ENCODE results near the gene IL19. TPM values are rescaled to one million over a fixed set of nuclear protein-coding genes. Genes with fewer than 3 reads are reported as not detected.

Gene IL19
- total and polyA plus RNA-seq, 3 experiments from 2014 or later = not detected

- Mint-ChIP-seq H3K27ac (peak overlapping the region; percentile 85 to 99 (median 96)), H3K4me3 (peak overlapping the region in 4 of 7 donors; percentile 6 to 73 (median 44)), H3K36me3 (no peaks in the 10 kb centered on the region), H3K27me3 (peaks cover 0 to 2% of the 10 kb centered on the region in 2 donors), H3K4me1 (peaks cover 56 to 77% (median 77%) of the 10 kb centered on the region in 3 donors), H3K9me3 (no peaks in the 10 kb centered on the region)
- ChIA-PET POLR2A (no interaction called here), CTCF (interaction anchor here (0.6 to 11.8 kb wide), 5 partner anchors 9 to 119 kb away, joined by 3 to 232 read pairs (median 7); partner anchors contain the start of gene FCMR)
- peak overlapping the region; percentile 5 for H3K27ac ChIP-seq (ENCODE audit: low read depth, low read length)
- H3K4me1 ChIP-seq (ENCODE audit: insufficient read depth, low read length) = peaks cover 56% of the 10 kb centered on the region
- no peak for DNase-seq
- no peaks in the 10 kb centered on the region for H3K27me3 ChIP-seq (ENCODE audit: insufficient read depth, low read length, poor library complexity, severe bottlenecking)
- no peak overlapping the region for H3K4me3 ChIP-seq (ENCODE audit: low read length)
- H3K36me3 ChIP-seq (ENCODE audit: insufficient read depth, low read length) = no peaks in the 10 kb centered on the region
- no peaks in the 10 kb centered on the region for H3K9me3 ChIP-seq (ENCODE audit: low read length)
These were observed 31.8 kb downstream of the IL19 start for GRCh38 chr1:206802401-206802800.

- peaks cover 0 to 2% of the 10 kb centered on the region in 2 donors for H3K27me3 Mint-ChIP-seq
- H3K27ac Mint-ChIP-seq = peak overlapping the region; percentile 85 to 99 (median 96)
- Histone ChIP-seq H3K27me3 (ENCODE audit: insufficient read depth, low read length, poor library complexity, severe bottlenecking) (no peaks in the 10 kb centered on the region), H3K4me3 (ENCODE audit: low read length) (no peak overlapping the region), H3K4me1 (ENCODE audit: insufficient read depth, low read length) (peaks cover 55% of the 10 kb centered on the region), H3K36me3 (ENCODE audit: insufficient read depth, low read length) (no peaks in the 10 kb centered on the region), H3K27ac (ENCODE audit: low read depth, low read length) (peak overlapping the region; percentile 41), H3K9me3 (ENCODE audit: low read length) (no peaks in the 10 kb centered on the region)
- H3K4me1 Mint-ChIP-seq = peaks cover 56 to 74% (median 73%) of the 10 kb centered on the region in 3 donors
- ChIA-PET POLR2A (interaction anchor here (0.6 to 2.6 kb wide), 14 partner anchors 11 to 119 kb away, joined by 3 to 13 read pairs (median 4); partner anchors contain the start of gene FCMR), CTCF (interaction anchor here (0.7 to 11.8 kb wide), 13 partner anchors 8 to 172 kb away, joined by 3 to 232 read pairs (median 4); partner anchors contain the start of gene FCMR)
- H3K4me3 Mint-ChIP-seq = peak overlapping the region; percentile 2 to 73 (median 27)
- peak; percentile 63 to 94 (median 91) for DNase-seq
- H3K9me3 Mint-ChIP-seq = no peaks in the 10 kb centered on the region
- H3K36me3 Mint-ChIP-seq = no peaks in the 10 kb centered on the region
These were observed 32.7 kb downstream of the IL19 start for GRCh38 chr1:206803221-206803730.

DNA sequence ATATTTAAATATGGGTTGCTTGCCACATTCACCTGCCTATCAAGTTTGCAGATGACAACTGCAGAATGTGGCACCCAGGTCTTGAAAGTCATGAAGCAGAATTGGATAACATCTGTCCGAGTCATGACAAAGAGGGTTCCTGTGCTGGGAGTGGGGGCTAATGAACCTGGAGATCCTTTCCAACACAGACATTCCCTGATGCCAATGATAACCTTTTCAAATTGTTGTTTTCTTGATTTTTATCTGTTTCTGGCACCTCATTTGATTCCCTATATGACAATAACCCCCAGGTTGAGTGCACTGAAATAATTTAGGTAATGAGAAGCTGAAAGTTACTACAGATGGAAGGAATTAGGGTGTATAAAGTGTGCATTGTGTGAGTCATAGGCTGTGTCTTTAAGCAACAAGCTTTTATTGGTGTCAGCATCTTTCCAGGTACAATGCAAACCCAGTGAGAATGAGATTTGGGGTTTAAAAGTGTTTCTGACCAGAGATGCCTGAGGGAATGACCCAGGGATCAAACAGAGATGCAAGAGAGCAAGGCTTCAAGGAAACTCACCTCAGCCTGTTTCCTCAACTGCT lies 33.7 kb downstream of the IL19 start:
- CTCF ChIA-PET = interaction anchor here (0.9 to 11.8 kb wide), 15 partner anchors 9 to 173 kb away, joined by 3 to 232 read pairs (median 4); partner anchors contain the start of genes FCMR and IL10
- Mint-ChIP-seq H3K4me3 (peak overlapping the region in 4 of 7 donors; percentile 20 to 73 (median 24)), H3K27me3 (peaks cover 0 to 3% of the 10 kb centered on the region in 2 donors), H3K36me3 (no peaks in the 10 kb centered on the region), H3K4me1 (peaks cover 54 to 73% (median 72%) of the 10 kb centered on the region in 3 donors), H3K27ac (peak overlapping the region; percentile 85 to 99 (median 96)), H3K9me3 (no peaks in the 10 kb centered on the region)
- Histone ChIP-seq H3K9me3 (ENCODE audit: low read length) (no peaks in the 10 kb centered on the region), H3K4me1 (ENCODE audit: insufficient read depth, low read length) (peaks cover 58% of the 10 kb centered on the region), H3K27ac (ENCODE audit: low read depth, low read length) (peak overlapping the region; percentile 41), H3K27me3 (ENCODE audit: insufficient read depth, low read length, poor library complexity, severe bottlenecking) (no peaks in the 10 kb centered on the region), H3K36me3 (ENCODE audit: insufficient read depth, low read length) (no peaks in the 10 kb centered on the region), H3K4me3 (ENCODE audit: low read length) (no peak overlapping the region)
- POLR2A ChIA-PET = interaction anchor here (0.7 to 2.6 kb wide), 10 partner anchors 10 to 104 kb away, joined by 3 to 13 read pairs (median 4); no protein-coding TSS in a partner anchor
- no peak for DNase-seq

GRCh38 chr1:206805357-206805756 lies 34.8 kb downstream of the IL19 start:
- Histone ChIP-seq H3K27ac (ENCODE audit: low read depth, low read length) (no peak overlapping the region), H3K9me3 (ENCODE audit: low read length) (no peaks in the 10 kb centered on the region), H3K27me3 (ENCODE audit: insufficient read depth, low read length, poor library complexity, severe bottlenecking) (no peaks in the 10 kb centered on the region), H3K4me1 (ENCODE audit: insufficient read depth, low read length) (peaks cover 60% of the 10 kb centered on the region), H3K4me3 (ENCODE audit: low read length) (no peak overlapping the region), H3K36me3 (ENCODE audit: insufficient read depth, low read length) (no peaks in the 10 kb centered on the region)
- Mint-ChIP-seq H3K9me3 (no peaks in the 10 kb centered on the region), H3K4me3 (no peak overlapping the region), H3K4me1 (peaks cover 54 to 73% (median 69%) of the 10 kb centered on the region in 3 donors), H3K27ac (peak overlapping the region in 7 of 8 donors; percentile 85 to 98 (median 95)), H3K27me3 (peaks cover 0 to 3% of the 10 kb centered on the region in 2 donors), H3K36me3 (no peaks in the 10 kb centered on the region)
- CTCF ChIA-PET = interaction anchor here (0.8 to 11.8 kb wide), 11 partner anchors 8 to 170 kb away, joined by 3 to 232 read pairs (median 3); partner anchors contain the start of gene DYRK3
- DNase-seq = no peak
- POLR2A ChIA-PET = interaction anchor here (0.9 to 2.6 kb wide), 2 partner anchors 70 to 104 kb away, joined by 3 to 13 read pairs; no protein-coding TSS in a partner anchor

DNA sequence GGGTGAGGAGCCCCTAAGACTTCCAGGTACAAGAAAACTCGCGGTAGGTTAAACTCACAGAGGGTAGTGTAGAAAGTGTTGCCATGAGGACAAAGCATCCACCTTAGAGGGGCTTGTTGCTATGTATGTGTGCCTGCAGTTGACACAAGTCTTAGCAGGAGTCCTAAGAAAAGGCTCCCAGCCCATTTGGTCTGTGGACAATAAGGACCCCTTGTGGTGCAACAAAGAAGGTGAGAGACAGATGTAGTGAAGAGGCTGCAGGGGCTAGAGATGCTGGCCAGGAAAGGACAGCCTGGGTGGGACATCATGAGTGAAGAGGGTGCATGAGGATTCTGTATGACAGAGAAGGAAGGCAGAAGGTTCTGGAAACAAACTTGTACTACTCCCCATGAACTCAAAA lies 38.0 kb downstream of the IL19 start:
- no peaks in the 10 kb centered on the region for H3K9me3 ChIP-seq (ENCODE audit: low read length)
- H3K4me1 ChIP-seq (ENCODE audit: insufficient read depth, low read length) = peaks cover 38% of the 10 kb centered on the region
- peak; percentile 7 to 69 (median 67) for DNase-seq
- H3K9me3 Mint-ChIP-seq = peaks cover 0 to 3% (median 2%) of the 10 kb centered on the region in 5 donors
- H3K36me3 ChIP-seq (ENCODE audit: insufficient read depth, low read length) = no peaks in the 10 kb centered on the region
- H3K27ac Mint-ChIP-seq = peak overlapping the region in 7 of 8 donors; percentile 9 to 85 (median 79)
- ChIA-PET POLR2A (interaction anchor here (1.2 kb wide), 1 partner anchor 92 kb away, joined by 3 read pairs; no protein-coding TSS in a partner anchor), CTCF (interaction anchor here (0.7 to 11.8 kb wide), 22 partner anchors 9 to 174 kb away, joined by 3 to 232 read pairs (median 4); partner anchors contain the start of genes IL10 and IL19)
- H3K4me1 Mint-ChIP-seq = peaks cover 31 to 46% (median 43%) of the 10 kb centered on the region in 3 donors
- peaks cover 0 to 1% of the 10 kb centered on the region in 2 donors for H3K27me3 Mint-ChIP-seq
- H3K36me3 Mint-ChIP-seq = peaks cover 0 to 14% (median 0%) of the 10 kb centered on the region in 3 donors
- no peaks in the 10 kb centered on the region for H3K27me3 ChIP-seq (ENCODE audit: insufficient read depth, low read length, poor library complexity, severe bottlenecking)
- no peak overlapping the region for H3K4me3 ChIP-seq (ENCODE audit: low read length)
- no peak overlapping the region for H3K4me3 Mint-ChIP-seq
- no peak overlapping the region for H3K27ac ChIP-seq (ENCODE audit: low read depth, low read length)

DNA sequence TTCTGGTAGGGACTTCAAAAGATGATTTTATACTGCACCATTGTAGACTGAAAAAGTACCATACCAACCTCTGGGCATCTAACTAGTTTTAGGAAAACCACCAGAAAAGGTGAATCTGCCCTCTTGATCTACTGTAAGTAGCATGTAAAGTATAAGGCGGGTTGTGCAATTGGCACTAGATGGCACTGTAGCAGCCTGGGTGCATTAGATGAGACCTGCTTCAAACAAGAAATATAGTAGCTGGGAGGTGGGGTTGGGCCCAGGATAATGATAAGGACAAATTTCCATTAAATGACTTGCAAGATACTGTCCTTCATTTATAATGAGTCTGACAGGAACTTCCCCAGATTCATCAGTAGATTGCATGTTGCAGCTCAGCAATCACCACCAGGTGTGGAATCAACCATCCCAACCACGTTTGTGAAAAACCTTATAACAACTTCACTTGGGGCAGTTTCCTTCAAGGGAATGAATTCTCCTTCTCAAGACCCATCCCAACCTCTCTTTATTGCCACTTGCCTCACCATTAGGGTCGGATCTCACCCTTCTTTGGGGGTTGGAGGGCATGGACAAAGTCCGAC lies 39.0 kb downstream of the IL19 start:
- Mint-ChIP-seq H3K27ac (peak overlapping the region in 6 of 8 donors; percentile 1 to 83 (median 78)), H3K36me3 (peaks cover 0 to 15% (median 0%) of the 10 kb centered on the region in 3 donors), H3K9me3 (peaks cover 0 to 3% (median 2%) of the 10 kb centered on the region in 5 donors), H3K27me3 (peaks cover 0 to 1% of the 10 kb centered on the region in 2 donors), H3K4me1 (peaks cover 24 to 37% (median 36%) of the 10 kb centered on the region in 3 donors), H3K4me3 (no peak overlapping the region)
- POLR2A ChIA-PET = interaction anchor here (1.2 kb wide), 1 partner anchor 93 kb away, joined by 3 read pairs; no protein-coding TSS in a partner anchor
- Histone ChIP-seq H3K36me3 (ENCODE audit: insufficient read depth, low read length) (no peaks in the 10 kb centered on the region), H3K4me1 (ENCODE audit: insufficient read depth, low read length) (peaks cover 29% of the 10 kb centered on the region), H3K27ac (ENCODE audit: low read depth, low read length) (no peak overlapping the region), H3K27me3 (ENCODE audit: insufficient read depth, low read length, poor library complexity, severe bottlenecking) (no peaks in the 10 kb centered on the region), H3K9me3 (ENCODE audit: low read length) (no peaks in the 10 kb centered on the region), H3K4me3 (ENCODE audit: low read length) (no peak overlapping the region)
- DNase-seq = peak in 2 of 5 donors; percentile 36 to 54
- CTCF ChIA-PET = interaction anchor here (0.7 to 11.8 kb wide), 27 partner anchors 8 to 173 kb away, joined by 3 to 232 read pairs (median 4); partner anchors contain the start of genes IL10 and IL19

- Histone ChIP-seq H3K4me1 (ENCODE audit: insufficient read depth, low read length) (peaks cover 24% of the 10 kb centered on the region), H3K27me3 (ENCODE audit: insufficient read depth, low read length, poor library complexity, severe bottlenecking) (no peaks in the 10 kb centered on the region), H3K4me3 (ENCODE audit: low read length) (no peak overlapping the region), H3K27ac (ENCODE audit: low read depth, low read length) (no peak overlapping the region), H3K9me3 (ENCODE audit: low read length) (no peaks in the 10 kb centered on the region), H3K36me3 (ENCODE audit: insufficient read depth, low read length) (no peaks in the 10 kb centered on the region)
- POLR2A ChIA-PET = no interaction called here
- H3K27ac Mint-ChIP-seq = no peak overlapping the region
- peaks cover 0 to 15% (median 0%) of the 10 kb centered on the region in 3 donors for H3K36me3 Mint-ChIP-seq
- no peak for DNase-seq
- peaks cover 0 to 3% (median 2%) of the 10 kb centered on the region in 5 donors for H3K9me3 Mint-ChIP-seq
- H3K27me3 Mint-ChIP-seq = peaks cover 0 to 1% of the 10 kb centered on the region in 2 donors
- no peak overlapping the region for H3K4me3 Mint-ChIP-seq
- CTCF ChIA-PET = interaction anchor here (11.8 kb wide), 1 partner anchor 78 kb away, joined by 232 read pairs; no protein-coding TSS in a partner anchor
- H3K4me1 Mint-ChIP-seq = peaks cover 27 to 41% (median 34%) of the 10 kb centered on the region in 3 donors
These were observed 41.9 kb downstream of the IL19 start for GRCh38 chr1:206812471-206812870.

All from CD8-positive, alpha-beta memory T cell (primary cell).